TTC549 (cell line): Measurements from ENCODE around the gene SNAP29.
"Not testable (repeated sequence)": the region's sequence is repeated elsewhere in the genome, so short reads cannot be mapped to it uniquely, and the experiment has no call there.

Experiments
- FAIRE-seq: peaks from 2 replicates; lab custom pipeline; 2012; peaks lifted over from hg19 to GRCh38; lab: Jason Lieb, UNC

Gene SNAP29

GRCh38 chr22:20931126-20931654 is 72.4 kb downstream of the SNAP29 start:
- no peak for FAIRE-seq

- no peak for FAIRE-seq
Measured at GRCh38 chr22:20933910-20934309, 75.1 kb downstream of the SNAP29 start.

- FAIRE-seq, result not testable (repeated sequence)
Measured at GRCh38 chr22:20935049-20935448, 76.2 kb downstream of the SNAP29 start.

- not testable (repeated sequence) for FAIRE-seq
Measured at GRCh38 chr22:20935780-20936539, 77.2 kb downstream of the SNAP29 start.

- FAIRE-seq, result no peak
Measured at GRCh38 chr22:20937031-20937793, 78.4 kb downstream of the SNAP29 start.

GRCh38 chr22:20937794-20938671 is 79.2 kb downstream of the SNAP29 start:
- FAIRE-seq, result no peak

GRCh38 chr22:20939457-20940185 is 80.8 kb downstream of the SNAP29 start:
- not testable (repeated sequence) for FAIRE-seq

GRCh38 chr22:20940186-20940651 is 81.4 kb downstream of the SNAP29 start:
- no peak for FAIRE-seq
